Esophagus muscularis mucosa (tissue), 4 donors: ENCODE results near the gene SPNS3.

Source experiments
- EP300 ChIP-seq: sonication (generic); formaldehyde crosslinking; IDR thresholded peaks from one replicate; pipeline ENCODE4 v1.6.1; 2017; ENCODE audit warnings: antibody characterized with exemption
- POLR2A ChIP-seq: fragments of 450-650 bp; IDR thresholded peaks from one replicate; pipeline ENCODE4 v1.6.1; 2017; ENCODE audit warnings: antibody characterized with exemption, moderate library complexity, mild to moderate bottlenecking, low read depth
- POLR2AphosphoS5 ChIP-seq, 2 donors: sonication (generic); formaldehyde crosslinking; IDR thresholded peaks; one replicate each; pipeline ENCODE4 v1.6.1; 2017; ENCODE audit warnings: antibody characterized with exemption in 2 of 2
- TF ChIP-seq, protein P1 (sequence below), 3 experiments: fragments of 200-600 bp in 2 of 3; fragments of 450-650 bp in 1 of 3; sonication (generic) in 2 of 3; IDR thresholded peaks; one replicate each; pipeline ENCODE4 v1.5.1; 2017 to 2019; ENCODE audit warnings: antibody characterized with exemption in 3 of 3, mild to moderate bottlenecking in 2 of 3, moderate library complexity in 1 of 3

DNA sequence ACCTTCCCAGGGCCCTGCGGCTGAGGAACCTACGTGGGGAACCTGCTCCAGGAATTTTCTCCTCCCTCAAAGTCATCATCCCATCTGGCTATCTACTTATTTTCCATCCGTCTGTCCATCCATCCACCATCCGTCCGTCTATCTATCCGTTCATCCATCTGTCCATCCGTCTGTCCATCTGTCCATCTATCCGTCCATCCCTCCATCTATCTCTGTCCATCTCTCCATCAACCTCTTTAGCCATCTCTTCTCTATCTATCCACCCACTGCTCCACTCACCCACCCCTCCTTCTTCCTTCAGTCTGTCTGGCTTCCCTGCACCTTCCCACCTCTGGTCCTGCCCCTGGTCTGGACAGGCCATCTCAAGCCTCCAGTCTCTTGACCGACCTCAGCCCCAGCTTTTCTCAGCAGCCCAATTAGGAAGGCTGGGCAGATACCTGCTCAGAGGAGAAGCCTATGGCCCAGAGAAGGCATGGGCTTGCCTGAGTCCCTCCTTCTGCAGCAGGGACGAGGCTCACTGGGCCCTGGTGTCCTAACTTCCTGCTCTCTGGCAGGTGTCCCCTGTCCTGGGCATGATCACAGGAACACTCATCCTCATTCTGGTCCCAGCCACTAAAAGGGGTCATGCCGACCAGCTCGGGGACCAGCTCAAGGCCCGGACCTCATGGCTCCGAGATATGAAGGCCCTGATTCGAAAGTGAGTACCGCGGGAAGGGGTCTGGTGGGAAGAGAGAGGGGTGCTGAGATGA, 98.4 kb downstream of the SPNS3 start:
- TF ChIP-seq, protein P1, sequence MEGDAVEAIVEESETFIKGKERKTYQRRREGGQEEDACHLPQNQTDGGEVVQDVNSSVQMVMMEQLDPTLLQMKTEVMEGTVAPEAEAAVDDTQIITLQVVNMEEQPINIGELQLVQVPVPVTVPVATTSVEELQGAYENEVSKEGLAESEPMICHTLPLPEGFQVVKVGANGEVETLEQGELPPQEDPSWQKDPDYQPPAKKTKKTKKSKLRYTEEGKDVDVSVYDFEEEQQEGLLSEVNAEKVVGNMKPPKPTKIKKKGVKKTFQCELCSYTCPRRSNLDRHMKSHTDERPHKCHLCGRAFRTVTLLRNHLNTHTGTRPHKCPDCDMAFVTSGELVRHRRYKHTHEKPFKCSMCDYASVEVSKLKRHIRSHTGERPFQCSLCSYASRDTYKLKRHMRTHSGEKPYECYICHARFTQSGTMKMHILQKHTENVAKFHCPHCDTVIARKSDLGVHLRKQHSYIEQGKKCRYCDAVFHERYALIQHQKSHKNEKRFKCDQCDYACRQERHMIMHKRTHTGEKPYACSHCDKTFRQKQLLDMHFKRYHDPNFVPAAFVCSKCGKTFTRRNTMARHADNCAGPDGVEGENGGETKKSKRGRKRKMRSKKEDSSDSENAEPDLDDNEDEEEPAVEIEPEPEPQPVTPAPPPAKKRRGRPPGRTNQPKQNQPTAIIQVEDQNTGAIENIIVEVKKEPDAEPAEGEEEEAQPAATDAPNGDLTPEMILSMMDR (IDR thresholded peaks at IDR 0.05), result no peak
- no peak for TF ChIP-seq POLR2AphosphoS5 (IDR thresholded peaks at IDR 0.05)
- TF ChIP-seq POLR2A, result no peak
- TF ChIP-seq EP300, result no peak
